ENCODE data around the gene NRG4.
"Not testable (repeated sequence)": the region's sequence is repeated elsewhere in the genome, so short reads cannot be mapped to it uniquely, and the experiment has no call there.

Gene NRG4

GRCh38 chr15:75992897-75993296 lies 19.3 kb downstream of the NRG4 start:
- no peak for DNase-seq

GRCh38 chr15:75989875-75990274 lies 22.3 kb downstream of the NRG4 start:
- no peak for DNase-seq

GRCh38 chr15:75989045-75989444 lies 23.2 kb downstream of the NRG4 start:
- DNase-seq = peak; percentile 33

DNA sequence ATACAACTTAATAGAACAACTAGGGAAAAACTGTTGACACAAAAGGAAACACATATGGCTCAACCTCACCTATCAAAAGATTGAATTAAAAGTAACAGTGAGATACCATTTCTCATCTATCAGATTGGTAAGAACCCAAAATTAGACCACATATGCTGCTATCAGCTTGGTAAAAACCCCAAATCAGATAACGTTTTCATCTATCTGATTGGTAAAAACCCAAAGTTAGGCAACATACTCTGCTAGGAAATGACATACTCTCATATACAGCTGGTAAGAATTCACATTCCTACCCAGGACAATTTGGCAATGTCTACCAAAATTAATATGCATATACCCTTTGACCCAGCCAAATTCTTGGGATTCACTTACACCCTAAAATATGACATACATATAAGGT lies 26.3 kb downstream of the NRG4 start:
- DNase-seq = no peak

DNA sequence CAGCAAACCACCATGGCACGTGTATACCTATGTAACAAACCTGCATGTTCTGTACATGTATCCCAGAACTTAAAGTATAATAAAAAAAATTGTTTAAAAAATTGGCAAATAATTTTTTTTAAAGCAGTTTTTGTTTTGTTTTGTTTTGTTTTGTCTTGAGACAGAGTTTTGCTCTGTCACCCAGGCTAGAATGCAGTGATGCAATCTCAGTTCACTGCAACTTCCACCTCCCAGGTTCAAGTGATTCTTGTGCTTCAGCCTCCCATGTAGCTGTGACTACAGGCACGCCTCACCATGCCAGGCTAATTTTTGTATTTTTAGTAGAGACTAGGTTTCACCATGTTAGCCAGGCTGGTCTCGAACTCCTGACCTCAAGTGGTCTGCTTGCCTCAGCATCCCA lies 27.5 kb downstream of the NRG4 start:
- not testable (repeated sequence) for DNase-seq

DNA sequence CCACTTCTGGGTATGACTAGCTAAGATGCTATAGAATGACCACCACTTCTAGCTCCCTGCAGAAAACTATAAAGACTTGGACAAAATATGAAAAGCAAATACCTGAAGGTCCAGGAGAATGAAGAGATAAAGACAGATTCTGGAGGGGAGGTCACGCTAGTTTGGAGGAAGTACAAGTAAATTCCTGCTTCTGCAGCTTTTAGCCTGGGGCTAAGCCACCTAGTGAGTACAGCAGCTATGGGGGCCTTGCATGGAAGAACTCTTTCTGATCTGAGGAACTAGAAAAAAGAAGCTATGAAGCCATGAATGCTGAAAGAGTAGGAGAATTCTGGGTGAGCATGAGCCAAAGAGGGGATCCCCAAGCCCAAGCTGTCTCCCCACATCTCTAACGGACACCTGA lies 29.8 kb downstream of the NRG4 start:
- no peak for DNase-seq

DNA sequence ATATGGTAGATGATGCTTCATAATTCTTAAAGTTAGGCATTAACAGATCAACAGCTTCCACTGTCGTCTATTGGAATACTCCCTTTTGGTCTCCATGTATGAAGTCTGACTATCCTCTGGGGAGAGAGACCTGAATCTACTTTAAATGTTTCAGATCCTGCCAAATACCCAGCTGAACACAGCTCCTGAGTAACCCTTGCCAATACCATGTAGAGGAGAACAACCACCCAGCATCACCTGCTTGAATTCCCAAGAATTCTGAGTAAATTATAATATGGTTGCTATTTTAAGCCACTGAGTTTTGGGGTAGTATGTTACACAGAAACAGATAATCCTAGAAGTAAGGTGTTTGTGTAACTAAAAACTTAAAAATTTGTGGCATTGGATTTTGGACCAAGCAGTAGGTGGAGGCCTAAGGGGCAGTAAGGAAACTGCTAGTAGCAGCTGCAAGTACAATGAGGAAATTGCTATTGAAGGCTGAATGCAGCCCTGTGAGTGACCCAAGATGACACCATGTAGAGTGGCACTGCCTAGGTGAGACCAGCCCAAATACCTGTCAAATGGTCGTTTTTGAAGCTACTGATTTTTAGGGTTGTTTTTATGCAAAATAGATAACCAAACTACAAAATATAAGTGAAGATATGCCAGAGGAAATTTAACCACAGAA lies 30.9 kb downstream of the NRG4 start:
- DNase-seq = no peak

DNA sequence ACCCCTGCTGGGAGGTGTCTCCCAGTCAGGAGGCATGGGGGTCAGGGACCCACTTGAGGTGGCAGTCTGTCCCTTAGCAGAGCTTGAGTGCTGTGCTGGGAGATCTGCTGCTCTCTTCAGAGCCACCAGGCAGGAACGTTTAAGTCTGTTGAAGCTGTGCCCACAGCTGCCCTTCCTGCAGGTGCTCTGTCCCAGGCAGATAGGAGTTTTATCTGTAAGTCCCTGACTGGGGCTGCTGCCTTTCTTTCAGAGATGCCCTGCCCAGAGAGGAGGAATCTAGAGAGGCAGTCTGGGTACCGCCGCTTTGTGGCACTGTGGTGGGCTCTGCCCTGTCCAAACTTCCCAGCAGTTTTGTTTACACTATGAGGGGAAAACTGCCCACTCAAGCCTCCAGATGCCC lies 35.5 kb downstream of the NRG4 start:
- DNase-seq = not testable (repeated sequence)

DNA sequence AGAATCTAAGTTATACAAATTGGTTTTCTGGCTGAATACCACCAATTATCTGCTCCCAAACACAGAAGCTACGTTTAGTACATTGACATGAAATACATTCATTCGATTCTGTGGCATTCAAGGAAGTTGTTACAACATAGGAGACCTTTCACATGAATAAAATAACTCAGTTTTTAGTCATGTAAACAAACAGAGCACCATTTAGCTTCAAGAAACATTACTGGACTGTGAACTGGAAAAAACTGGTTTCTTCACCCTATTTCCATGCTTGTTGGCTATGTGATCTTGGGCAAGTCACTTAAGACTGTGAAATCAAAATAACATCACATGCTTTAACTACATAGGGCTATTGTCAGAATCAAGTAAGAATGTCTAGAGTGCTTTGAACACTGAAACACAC lies 46.2 kb downstream of the NRG4 start:
- peak; percentile 2 for DNase-seq

GRCh38 chr15:75961331-75961730 lies 50.9 kb downstream of the NRG4 start:
- no peak for DNase-seq

DNA sequence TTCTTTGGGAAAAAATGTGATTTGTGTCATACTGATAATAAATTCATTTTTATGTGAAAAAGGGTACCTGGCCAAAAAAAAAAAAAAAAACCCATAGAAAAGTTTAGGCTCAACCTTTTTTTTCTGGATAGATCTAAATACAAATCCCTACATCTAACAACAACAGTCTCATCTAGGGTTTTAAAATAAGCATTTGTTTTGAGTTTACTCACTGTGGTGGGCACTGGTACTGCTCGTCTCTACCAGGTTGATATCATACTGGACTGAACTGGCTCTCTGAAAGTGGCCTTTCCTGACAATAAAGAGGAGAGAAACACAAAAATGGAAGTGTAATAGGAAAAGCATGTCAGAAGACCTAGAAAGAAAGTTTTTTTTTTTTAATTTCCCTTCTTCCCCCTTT lies 56.5 kb downstream of the NRG4 start:
- no peak for DNase-seq

DNA sequence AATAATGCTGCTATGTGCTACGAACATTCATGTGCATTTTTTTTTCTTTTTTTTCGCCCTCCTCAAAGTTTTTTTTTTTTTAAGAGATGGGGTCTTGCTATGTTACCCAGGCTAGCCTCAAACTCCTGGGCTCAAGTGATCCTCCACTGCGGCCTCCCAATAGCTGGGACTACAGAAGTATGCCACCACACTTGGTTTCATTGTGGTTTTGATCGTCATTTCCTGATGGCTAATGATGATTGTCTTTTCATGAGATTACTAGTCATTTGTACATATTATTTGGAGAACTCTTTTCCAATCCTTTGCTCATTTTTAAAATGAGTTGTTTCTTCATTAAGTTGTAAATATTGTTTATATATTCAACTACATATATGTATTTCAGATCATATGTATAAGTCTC lies 59.7 kb downstream of the NRG4 start:
- no peak for DNase-seq

- no peak for DNase-seq
Measured at GRCh38 chr15:75948761-75949296, 63.4 kb downstream of the NRG4 start.

DNA sequence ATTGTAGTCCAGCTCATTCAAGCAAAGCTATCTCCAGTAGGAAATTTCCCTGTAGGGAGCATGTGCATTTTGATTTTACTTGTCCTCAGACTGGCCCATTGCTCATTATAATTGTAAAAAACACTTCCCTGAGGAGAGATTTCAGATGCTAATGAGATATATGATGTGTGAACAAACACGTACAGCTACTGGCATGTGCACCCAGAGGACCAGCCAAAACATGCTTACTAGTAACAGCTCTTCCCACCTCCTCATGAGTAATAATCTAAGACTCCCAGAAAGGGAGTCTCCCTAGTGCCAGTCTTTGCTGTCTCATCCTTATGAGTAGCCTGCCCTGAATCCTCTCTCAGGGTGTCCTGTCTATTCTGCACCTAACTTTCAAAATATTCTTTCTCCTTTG lies 65.1 kb downstream of the NRG4 start:
- DNase-seq = peak; percentile 78

GRCh38 chr15:75945953-75946352 lies 66.3 kb downstream of the NRG4 start:
- DNase-seq = peak; percentile 33

GRCh38 chr15:75943713-75944215 lies 68.5 kb downstream of the NRG4 start:
- DNase-seq = peak; percentile 38

DNA sequence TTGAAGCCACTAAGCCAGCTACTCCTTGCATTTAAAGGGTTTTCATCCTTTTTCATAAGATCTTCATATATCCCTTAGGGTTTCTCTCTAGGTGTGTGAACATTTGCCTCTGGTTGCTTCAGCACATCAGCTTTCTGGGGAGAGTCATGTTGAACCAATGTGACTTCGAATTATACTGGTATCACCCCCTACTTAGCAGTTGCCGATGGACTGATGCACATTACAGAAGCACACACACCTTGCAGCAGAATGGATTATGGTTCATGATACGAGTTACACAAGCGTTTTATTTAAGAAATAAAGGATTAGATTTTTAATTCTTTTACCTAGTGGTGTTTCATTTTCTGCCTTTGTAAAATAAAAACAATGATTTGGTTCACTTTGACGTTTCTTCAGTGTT lies 69.0 kb downstream of the NRG4 start:
- DNase-seq = no peak

DNA sequence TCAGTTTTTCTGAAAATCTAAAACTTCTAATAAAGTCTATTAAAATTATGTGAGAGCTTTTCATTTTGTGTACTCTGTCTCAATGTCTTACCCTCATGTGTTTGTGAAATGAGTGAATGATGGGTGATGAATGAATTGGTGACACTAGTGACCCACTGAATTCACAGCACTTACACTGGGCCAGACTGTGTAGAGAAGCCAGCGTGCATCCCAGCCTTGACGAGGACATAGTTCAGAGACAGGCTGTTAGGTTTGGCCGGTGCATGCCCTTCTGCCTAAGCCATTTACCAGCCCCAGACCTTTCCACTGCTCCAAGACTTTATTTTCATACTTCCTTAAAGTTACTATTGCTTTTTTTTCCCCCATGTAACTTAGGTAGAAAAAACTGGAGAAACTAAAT lies 69.8 kb downstream of the NRG4 start:
- no peak for DNase-seq

DNA sequence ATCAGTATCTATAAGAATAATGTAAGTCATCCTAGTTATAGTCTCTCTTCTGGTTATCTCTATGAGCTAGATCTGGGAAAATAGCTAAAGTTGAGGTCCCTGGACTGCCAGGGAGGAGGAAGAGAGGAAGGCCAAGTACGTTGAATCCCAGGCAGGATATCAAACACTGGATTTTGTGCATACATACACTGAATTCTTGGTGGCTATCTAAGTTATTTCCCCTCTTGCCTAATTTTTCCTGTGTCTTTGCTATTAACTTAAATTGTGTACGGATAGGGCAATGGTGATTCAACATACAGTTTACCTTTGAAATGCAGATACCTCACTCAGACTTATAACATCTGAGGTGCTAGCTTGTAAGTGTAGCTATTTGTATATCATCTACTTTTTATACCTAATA lies 81.4 kb downstream of the NRG4 start:
- no peak for DNase-seq

DNA sequence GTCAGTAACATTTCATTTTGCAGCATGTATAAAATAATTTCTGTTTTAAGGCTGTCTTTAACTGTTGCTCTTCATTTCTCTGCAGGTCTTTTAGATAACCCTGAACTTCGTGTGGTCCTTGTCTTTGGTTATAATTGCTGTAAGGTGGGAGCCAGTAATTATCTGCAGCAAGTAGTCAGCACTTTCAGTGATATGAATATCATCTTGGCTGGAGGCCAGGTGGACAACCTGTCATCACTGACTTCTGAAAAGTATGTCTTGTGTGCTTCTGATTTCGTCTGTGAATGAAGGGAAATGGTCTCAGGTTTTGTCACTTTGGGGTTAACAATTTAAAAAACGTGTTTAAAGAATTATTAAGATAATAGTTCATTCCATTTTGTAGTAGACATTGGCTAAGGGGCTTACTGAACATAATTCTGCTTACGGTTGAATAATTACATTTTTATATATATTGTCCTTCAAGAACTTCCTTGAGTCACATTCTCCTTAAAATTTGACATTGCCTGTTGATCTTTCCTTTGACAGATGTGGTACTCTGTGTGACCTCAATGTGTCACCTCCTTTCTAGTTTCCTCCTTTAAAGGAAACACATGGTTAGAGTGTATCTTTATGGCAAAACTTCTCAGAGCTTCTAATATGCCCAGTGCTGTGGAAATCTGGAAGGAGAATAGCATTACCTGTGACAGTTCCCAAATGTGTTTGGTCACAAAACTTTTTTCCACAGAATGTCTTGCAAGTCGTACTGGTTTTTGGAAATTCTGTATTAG lies 82.2 kb downstream of the NRG4 start:
- no peak for DNase-seq

- peak; percentile 29 for DNase-seq
Measured at GRCh38 chr15:75928680-75929608, 83.3 kb downstream of the NRG4 start.

- DNase-seq = no peak
Measured at GRCh38 chr15:75927601-75928000, 84.6 kb downstream of the NRG4 start.

- DNase-seq = no peak
Measured at GRCh38 chr15:75926931-75927330, 85.3 kb downstream of the NRG4 start.
